HK-2 (cell line): ENCODE results near the gene STX10.
A peak's percentile ranks its signal among the peaks of the same experiment; 100 is the strongest.
"Not testable (repeated sequence)": the region's sequence is repeated elsewhere in the genome, so short reads cannot be mapped to it uniquely, and the experiment has no call there.

ENCODE experiments used
- DNase-seq: peaks from one replicate; pipeline ENCODE4 v3.0.0-alpha.2; 2018; ENCODE audit not compliant: unreplicated experiment

Gene STX10

DNA sequence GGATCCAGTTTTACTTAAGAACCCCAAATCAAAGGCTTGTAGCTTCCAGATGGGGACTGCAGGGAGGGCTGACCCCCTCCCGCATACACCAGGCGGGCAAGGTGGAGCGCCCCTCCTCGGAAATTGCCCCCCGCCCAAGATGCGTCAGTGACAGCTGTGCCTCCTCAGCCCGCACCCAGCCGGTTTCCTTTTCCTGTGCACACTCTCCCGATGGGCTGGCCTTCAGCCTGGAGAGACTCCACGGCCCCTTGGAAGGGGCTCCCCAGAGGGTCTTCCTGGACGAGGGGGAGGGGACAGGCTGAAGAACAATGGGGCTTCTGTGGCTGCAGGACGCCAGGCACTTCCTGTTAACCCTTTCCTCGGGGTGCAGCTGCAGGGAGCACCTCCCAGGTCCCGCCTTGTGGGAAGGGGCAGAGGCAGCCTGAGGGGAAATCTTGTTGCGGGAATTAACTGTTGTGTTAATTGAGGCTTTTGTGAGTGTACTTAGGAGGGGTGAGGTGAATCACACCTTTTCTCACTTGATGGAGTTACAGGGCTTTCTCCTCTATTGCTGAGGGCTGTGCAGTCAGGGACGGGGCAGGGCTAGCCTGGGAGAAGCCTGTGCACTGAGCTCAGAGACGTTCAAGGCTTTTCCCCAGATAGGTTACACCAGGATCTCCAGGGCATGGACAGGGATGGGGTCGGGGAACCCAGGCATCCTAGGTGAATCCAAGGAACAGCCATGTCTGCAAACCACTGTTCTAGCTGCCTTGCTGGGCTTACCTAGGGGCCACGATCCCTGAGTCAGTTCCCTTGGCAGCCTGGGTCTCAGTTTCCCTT lies 14.4 kb upstream of the STX10 start:
- DNase-seq: peak; percentile 66

DNA sequence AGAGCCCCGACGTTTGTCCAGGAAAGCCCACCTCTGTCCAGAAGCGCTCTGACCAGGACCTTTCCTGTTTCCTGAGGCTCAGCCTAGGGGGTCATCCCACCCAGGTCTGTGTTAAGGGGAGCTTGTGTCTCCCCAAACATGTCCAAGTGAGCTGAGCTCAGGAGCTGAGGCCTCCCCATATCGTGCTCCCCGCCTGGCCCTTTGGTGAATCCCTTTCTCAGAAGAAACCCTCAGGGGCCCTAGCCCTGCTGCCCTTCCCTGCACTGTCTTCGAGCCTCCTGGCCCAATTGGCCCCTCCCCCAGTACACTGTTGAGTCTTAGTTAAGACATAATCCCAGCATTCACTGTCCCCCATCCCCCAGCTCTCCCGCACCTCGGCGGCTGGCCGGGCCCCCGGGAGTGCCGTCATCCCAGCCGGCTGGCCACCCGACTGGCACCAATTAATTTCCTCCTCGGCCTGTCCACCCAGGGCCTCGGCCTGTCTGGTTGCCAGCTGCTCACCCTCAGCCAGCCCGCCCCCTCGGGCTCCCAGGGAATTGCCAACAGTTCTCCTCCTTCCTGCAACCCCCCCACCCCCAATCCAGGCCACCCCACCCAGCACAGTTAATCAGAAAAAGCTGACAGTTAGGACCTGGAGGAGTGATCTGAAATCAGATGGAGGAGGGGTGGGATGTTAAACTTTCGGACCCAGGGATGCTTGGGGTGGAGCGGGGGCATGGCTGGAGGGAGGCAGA lies 13.6 kb upstream of the STX10 start:
- peak; percentile 98 for DNase-seq

- peak; percentile 98 for DNase-seq
These were observed 12.8 kb upstream of the STX10 start for GRCh38 chr19:13162724-13163608.

DNA sequence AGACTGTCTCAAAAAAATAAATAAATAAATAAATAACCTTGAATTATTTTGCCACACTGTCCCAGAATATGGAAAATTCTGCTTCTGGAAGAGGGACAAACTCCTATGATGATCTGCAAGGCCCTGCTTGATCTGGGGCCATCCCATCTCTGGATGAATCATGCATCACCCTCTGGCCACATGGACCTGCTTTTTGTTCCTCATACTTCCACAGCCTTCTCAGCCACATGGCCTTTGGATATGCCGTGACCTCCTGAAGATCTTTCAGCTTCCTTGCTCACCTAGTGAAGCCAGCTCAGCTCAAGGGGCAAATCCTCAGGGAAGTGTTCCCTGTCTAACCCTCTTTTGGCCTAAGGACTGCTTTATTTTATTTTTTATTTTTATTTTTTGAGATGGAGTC lies 10.4 kb upstream of the STX10 start:
- no peak for DNase-seq

GRCh38 chr19:13159713-13160112 lies 9.5 kb upstream of the STX10 start:
- no peak for DNase-seq

GRCh38 chr19:13155472-13156359 lies 5.5 kb upstream of the STX10 start:
- peak; percentile 43 for DNase-seq

DNA sequence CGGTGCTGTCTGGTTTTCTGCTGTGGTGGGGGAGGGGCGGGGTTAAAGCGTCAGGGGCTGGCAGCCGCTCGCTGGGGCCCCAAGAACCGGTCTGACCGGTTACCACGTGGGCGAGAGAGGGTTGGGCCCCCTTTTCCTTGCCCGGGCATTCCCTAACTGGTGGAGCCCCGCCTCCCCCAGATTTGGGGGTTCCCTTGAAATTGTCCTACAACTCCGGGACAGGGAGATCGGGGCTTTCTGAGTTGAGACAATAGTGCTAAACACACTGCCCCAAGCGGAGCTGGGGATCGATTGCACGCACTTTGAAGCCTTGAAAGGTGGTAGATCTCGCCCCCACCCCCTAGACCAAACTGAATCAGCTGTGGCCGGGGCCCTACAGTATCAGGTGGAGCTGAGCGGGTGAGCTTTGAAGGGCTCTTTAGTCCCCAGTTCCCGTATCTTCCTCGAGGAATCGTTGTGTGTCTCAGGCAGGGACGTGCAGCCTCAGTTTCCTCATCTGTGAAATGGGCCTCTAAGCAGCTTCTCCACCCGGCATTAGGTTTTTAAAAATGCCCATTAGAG lies 4.8 kb upstream of the STX10 start:
- DNase-seq: peak; percentile 70

DNA sequence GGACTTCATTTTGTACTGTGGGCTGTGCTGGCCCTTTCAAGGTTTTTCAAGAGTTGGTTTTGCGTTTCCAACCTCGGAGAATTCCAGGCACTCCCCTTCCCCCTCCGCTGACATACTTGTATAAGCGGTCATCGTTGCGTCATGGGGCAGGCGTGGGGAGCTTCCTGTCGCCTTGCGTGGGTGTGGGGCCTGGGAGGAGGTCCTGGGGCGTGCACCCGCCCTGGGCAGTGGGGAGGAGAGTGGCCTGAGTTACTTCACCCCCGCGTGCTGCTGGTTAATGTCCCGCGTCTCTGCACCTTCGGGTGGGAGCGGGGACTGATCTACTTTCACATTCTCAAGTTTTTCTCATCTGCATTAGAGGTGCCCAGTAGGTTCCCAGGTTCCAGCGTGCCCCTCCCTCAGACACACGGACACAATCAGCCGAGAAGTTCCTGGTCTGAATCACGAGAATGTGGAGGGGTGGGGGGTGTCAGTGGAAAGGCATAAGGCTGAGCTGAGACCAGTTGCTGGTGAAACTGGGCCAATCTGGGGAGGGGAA lies 4.1 kb upstream of the STX10 start:
- peak; percentile 87 for DNase-seq

- DNase-seq: no peak
These were observed 3.5 kb upstream of the STX10 start for GRCh38 chr19:13153569-13154240.

DNA sequence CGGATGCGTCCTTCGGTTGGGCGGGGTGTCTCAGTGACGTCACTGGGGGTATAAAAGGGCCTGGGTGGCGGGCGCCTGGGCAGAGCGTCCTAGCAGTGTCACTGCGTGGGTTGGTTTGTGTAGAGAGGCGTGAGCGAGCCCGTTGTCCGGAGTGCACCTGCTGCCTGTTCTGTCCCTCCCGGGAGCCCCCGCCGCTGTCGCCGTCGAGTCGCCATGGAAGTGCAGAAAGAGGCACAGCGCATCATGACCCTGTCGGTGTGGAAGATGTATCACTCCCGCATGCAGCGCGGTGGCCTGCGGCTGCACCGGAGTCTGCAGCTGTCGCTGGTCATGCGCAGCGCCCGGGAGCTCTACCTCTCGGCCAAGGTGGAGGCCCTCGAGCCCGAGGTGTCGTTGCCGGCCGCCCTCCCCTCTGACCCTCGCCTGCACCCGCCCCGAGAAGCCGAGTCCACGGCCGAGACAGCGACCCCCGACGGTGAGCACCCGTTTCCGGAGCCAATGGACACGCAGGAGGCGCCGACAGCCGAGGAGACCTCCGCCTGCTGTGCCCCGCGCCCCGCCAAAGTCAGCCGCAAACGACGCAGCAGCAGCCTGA lies 2.9 kb upstream of the STX10 start:
- DNase-seq: peak; percentile 97

- no peak for DNase-seq
These were observed 2.3 kb upstream of the STX10 start for GRCh38 chr19:13152356-13152973.

DNA sequence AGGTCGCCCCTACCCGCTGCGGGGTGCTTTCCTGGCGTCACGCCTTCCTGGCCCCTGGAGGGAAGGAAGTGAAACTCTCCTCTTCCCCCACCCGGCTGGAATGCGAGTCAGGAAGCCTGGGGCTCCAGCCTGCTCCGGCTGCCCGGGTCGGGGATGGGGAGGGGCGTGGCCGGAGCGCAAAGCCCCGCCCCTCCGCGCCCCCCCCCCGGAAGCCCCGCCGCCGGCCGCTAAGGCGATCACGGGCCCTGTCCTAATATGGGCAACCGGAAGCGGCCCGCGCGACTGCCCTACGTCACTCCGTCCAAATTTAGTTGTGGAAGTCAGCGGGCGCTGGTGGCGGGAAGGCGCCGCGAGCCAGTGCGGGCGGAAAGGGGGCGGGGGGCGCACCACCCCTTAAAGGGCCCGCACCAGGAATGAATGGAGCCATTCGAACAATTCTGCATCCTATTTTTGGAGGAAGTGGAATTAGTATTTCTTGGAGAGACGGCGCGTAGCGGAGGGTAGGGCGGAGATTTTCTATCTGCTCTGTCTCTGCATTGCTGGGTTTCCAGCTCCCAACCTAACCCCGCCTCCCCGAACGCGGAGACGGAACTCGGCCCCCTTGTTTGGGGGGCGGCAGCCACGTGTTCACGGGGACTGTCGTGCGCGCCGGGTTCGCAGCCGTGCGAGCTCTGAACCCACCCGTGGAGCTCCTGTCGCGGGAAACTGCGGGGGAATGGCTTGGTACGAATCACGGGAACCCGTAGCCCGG lies 1.6 kb upstream of the STX10 start:
- peak; percentile 98 for DNase-seq

DNA sequence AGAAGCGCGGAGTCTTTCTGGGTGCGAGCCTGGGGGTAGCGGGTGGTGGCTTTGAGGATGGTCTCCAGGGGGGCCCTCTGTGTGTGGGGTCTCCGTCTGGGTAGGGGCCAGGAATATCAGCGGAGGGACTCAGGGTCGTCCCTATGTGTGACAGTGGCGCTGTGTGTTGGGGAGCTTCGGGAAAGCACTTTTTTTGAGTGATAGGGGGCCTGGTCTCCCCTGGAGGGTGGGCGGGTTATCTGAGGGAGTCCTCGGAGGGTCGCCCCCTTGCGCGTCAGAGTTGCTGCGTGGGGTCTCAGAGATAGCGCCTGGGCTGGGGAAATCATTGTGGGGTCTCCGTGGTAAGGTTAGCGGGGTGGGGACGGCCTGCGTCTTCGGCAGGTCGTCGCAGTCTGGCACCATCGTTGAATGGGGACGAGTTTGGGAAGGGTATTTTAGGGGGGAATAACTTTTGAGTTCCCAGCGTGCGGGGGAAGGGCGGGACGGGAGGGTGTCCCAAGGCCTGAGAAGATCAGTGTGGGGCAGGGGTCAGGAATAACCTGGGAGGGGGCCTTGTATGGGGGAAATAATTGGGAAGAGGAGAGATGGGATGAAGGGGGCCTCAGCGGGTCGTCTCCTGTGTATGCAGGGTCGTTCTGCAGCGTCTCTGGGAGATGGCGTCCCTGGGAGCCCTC lies 893 bp upstream of the STX10 start:
- DNase-seq: no peak

DNA sequence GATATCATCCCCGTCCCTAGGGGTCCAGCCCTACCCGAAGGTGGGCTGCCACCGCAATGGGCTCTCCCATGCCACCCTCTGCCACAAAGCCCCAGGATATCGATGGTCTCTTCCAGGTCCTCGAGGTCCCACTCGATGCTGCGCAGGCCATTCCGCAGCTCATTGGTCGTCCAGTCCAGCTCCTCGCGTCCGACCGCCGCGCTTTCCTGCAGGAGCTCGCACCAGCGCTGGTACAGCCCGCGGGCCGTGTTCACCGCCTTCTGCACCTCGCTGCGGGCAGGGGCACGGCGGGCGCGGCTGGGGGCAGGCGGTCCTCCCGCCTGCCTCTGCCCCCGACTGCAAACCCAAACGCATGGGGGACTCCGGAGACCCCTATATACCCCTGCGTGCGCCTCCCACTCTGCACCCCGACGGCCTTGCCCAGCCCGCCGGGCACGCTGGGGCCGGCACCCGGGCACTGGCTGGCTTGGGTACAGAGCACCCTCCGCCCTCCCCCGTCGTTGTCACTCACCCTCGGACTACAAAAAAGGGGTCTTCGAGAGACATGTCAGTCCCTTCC lies 468 bp downstream of the STX10 start:
- DNase-seq: peak; percentile 72

GRCh38 chr19:13149173-13149627 lies 975 bp downstream of the STX10 start:
- DNase-seq: not testable (repeated sequence)

DNA sequence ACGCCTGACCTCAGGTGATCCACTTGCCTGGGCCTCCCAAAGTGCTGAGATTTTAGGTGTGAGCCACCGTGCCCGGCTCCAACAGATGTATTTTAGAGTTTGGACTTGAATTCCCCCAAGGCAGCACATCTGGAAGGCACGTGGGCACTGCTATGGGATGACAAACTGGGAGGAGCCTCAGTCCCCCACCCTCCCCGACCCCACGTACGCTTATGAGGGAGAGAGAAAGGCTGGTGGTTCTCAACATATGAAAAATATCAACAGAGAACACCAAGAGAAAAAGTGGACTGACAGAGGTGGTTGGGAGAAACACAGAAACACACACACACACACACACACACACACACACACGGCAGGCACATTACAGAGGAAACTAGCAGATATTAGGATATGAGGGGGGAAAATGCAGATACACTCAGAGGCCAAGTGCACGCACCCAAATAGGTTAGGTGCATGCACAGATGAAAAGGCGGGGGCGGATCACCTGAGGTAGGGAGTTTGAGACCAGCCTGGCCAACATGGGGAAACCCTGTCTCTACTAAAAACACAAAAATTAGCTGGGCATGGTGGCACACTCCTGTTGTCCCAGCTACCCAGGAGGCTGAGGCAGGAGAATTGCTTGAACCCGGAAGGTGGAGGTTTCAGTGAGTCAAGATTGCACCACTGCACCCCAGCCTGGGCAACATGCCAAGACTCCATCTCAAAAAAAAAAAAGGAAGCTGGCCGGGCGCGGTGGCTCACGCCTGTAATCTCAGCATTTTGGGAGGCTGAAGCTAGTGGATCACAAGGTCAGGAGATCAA lies 3.2 kb downstream of the STX10 start:
- no peak for DNase-seq
